Tibial artery (tissue), 4 donors: Measurements from ENCODE around the gene RNF220.

ENCODE experiments used
- DNase-seq, 2 donors: peaks; one replicate each; pipeline ENCODE4 v3.0.0-alpha.2; 2019
- H3K27ac ChIP-seq, 2 donors: fragments of 200-600 bp; sonication (generic) in 1 of 2; 1 replicate in 1 of 2; 2 replicates in 1 of 2; pipeline ENCODE4 v1.5.1; 2018 to 2019; ENCODE audit warnings: mild to moderate bottlenecking in 1 of 2
- H3K27me3 ChIP-seq, 2 donors: fragments of 200-600 bp; sonication (generic) in 1 of 2; one replicate each; pipeline versions ENCODE4 v1.5.1 to v1.6.0; 2016 to 2019
- H3K36me3 ChIP-seq, 3 donors: fragments of 200-600 bp; sonication (generic) in 2 of 3; one replicate each; pipeline ENCODE4 v1.5.1; 2016 to 2019; ENCODE audit warnings: mild to moderate bottlenecking in 2 of 3
- H3K4me1 ChIP-seq, 4 donors: fragments of 200-600 bp; sonication (generic) in 2 of 4; 1 replicate in 3 of 4; 2 replicates in 1 of 4; pipeline ENCODE4 v1.5.1; 2016 to 2019
- H3K4me3 ChIP-seq, 2 donors: fragments of 200-600 bp; sonication (generic) in 1 of 2; 1 replicate in 1 of 2; 2 replicates in 1 of 2; pipeline ENCODE4 v1.5.1; 2018 to 2019; ENCODE audit warnings: mild to moderate bottlenecking in 2 of 2
- H3K9me3 ChIP-seq, 3 donors: fragments of 200-600 bp; sonication (generic) in 1 of 3; one replicate each; pipeline ENCODE4 v1.5.1; 2016 to 2019
- intact Hi-C: fragments of 100-400 bp; cut with DNase I; formaldehyde crosslinking; loops from one replicate; pipeline ENCODE4 v1.15.0; 2023; ENCODE audit warnings: low total_unique reads
- TF ChIP-seq, protein P1 (sequence below), 2 experiments: fragments of 200-600 bp in 1 of 2; fragments of 450-650 bp in 1 of 2; IDR thresholded peaks; one replicate each; pipeline ENCODE4 v1.5.1; 2017 to 2019; ENCODE audit warnings: antibody characterized with exemption in 2 of 2, mild to moderate bottlenecking in 1 of 2, moderate library complexity in 1 of 2

The RNF220 gene

DNA sequence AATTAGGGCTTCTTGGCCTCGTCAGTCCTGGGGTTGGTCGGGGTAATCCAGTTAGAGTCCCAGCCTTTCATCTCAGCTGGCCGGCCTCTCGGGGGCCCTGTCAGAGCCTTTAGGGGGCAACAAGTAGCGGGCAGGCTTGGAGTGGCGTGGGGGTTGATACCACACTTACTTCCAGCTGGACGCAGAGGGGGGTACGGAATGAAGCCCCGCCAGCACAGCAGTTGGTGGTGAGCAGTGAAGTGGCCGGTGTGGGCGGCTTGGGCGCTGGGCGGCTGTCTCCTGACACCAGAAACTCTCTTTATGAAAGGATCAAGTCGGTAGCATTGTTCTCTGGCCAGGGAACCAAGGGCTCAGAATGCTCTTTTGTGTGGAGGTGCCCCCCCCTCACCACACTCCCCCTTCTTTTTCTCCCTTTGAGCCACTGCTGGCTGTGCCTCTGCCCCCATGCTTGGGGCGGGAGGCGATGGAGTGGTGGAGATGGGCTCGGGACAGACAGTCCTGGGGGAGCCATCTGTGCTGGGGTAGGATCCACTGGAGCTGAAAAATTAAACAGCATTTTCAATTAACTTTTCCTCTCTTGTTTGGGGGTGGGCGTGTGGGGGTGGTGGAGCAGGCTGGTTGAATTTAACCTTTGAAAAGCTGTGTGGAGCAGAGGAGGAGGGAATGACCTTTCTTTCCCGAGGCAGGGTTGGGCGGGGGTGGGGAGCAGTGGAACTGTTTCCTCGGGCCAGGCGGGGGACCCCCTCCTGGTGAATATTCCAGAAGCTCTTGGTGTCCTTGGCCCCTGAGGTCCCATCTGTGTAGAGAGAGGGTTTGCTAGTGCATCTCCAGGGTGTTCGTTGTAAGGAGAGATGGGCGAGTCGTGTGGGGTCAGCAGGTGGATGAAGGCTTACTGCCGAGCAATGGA, 102.7 kb downstream of the RNF220 start:
- no peaks in the 10 kb centered on the region for H3K4me1 ChIP-seq
- H3K36me3 ChIP-seq = no peaks in the 10 kb centered on the region
- no peaks in the 10 kb centered on the region for H3K9me3 ChIP-seq
- no peak overlapping the region for H3K4me3 ChIP-seq
- TF ChIP-seq, protein P1, sequence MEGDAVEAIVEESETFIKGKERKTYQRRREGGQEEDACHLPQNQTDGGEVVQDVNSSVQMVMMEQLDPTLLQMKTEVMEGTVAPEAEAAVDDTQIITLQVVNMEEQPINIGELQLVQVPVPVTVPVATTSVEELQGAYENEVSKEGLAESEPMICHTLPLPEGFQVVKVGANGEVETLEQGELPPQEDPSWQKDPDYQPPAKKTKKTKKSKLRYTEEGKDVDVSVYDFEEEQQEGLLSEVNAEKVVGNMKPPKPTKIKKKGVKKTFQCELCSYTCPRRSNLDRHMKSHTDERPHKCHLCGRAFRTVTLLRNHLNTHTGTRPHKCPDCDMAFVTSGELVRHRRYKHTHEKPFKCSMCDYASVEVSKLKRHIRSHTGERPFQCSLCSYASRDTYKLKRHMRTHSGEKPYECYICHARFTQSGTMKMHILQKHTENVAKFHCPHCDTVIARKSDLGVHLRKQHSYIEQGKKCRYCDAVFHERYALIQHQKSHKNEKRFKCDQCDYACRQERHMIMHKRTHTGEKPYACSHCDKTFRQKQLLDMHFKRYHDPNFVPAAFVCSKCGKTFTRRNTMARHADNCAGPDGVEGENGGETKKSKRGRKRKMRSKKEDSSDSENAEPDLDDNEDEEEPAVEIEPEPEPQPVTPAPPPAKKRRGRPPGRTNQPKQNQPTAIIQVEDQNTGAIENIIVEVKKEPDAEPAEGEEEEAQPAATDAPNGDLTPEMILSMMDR (IDR thresholded peaks at IDR 0.05) = no peak
- H3K27me3 ChIP-seq = peaks cover 0 to 58% of the 10 kb centered on the region in 2 donors
- no peak overlapping the region for H3K27ac ChIP-seq
- intact Hi-C loops = loop anchor here (10.0 kb wide), 1 partner anchor 83 kb away; no protein-coding TSS in a partner anchor
- no peak for DNase-seq

- no peak overlapping the region for H3K27ac ChIP-seq
- no peaks in the 10 kb centered on the region for H3K9me3 ChIP-seq
- H3K27me3 ChIP-seq = peaks cover 0 to 65% of the 10 kb centered on the region in 2 donors
- H3K4me1 ChIP-seq = no peaks in the 10 kb centered on the region
- TF ChIP-seq, protein P1 (IDR thresholded peaks at IDR 0.05) = no peak
- H3K4me3 ChIP-seq = no peak overlapping the region
- no peaks in the 10 kb centered on the region for H3K36me3 ChIP-seq
- DNase-seq = no peak
- intact Hi-C loops = loop anchor here (10.0 kb wide), 1 partner anchor 84 kb away; no protein-coding TSS in a partner anchor
Measured at GRCh38 chr1:44508397-44508745, 103.3 kb downstream of the RNF220 start.

DNA sequence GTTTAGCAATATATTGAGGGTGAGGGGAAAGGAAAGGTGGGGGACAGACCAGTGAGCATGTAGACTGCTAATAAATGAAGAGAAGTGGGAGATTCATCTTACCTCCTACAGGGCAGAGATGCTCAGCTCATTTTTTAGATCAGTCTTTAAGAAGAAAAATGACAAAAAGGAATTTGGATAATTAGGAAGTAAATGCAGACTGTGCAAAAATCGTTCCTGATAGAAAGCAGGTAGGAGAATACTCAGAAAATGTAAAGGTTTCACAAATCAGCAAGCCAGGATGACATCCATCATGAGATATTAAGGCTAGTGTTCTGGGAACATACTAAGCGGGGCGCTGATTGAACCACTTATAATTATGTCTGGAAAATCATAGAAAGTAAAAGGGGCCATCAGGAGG, 106.3 kb downstream of the RNF220 start:
- no peaks in the 10 kb centered on the region for H3K4me1 ChIP-seq
- H3K4me3 ChIP-seq = no peak overlapping the region
- no peak overlapping the region for H3K27ac ChIP-seq
- H3K27me3 ChIP-seq = peaks cover 0 to 63% of the 10 kb centered on the region in 2 donors
- no peaks in the 10 kb centered on the region for H3K9me3 ChIP-seq
- TF ChIP-seq, protein P1 (IDR thresholded peaks at IDR 0.05) = no peak
- intact Hi-C loops = no loop called here
- no peak for DNase-seq
- no peaks in the 10 kb centered on the region for H3K36me3 ChIP-seq

DNA sequence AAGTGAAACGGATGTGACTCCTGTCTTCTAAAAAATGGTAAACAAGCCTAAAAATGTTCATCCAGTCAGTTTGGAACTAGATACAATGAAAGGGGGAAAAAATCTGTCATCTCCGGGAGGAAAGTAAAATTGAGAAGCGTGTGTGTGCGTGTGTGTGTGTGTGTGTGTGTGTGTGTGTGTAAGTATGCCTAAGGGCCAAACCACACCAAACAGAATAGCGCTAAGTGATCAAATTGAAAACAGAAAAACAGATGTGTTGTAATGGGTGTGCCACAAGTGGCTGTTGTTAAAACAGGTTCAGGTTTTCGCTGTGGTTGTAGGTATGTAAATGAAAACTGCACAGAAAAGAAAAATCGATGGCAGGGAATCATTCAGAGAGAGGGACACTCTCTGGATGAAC, 106.7 kb downstream of the RNF220 start:
- H3K27ac ChIP-seq = no peak overlapping the region
- no peaks in the 10 kb centered on the region for H3K4me1 ChIP-seq
- no peaks in the 10 kb centered on the region for H3K9me3 ChIP-seq

GRCh38 chr1:44512313-44512885, 107.3 kb downstream of the RNF220 start:
- Histone ChIP-seq H3K27ac (no peak overlapping the region), H3K4me1 (no peaks in the 10 kb centered on the region), H3K9me3 (no peaks in the 10 kb centered on the region), H3K4me3 (no peak overlapping the region), H3K27me3 (peaks cover 0 to 53% of the 10 kb centered on the region in 2 donors), H3K36me3 (no peaks in the 10 kb centered on the region)
- intact Hi-C loops = no loop called here
- DNase-seq = no peak
- TF ChIP-seq, protein P1 (IDR thresholded peaks at IDR 0.05) = no peak

More for the DNA sequence above, 106.7 kb downstream of the RNF220 start:
- Histone ChIP-seq H3K36me3 (no peaks in the 10 kb centered on the region), H3K27me3 (peaks cover 0 to 60% of the 10 kb centered on the region in 2 donors), H3K4me3 (no peak overlapping the region)
- intact Hi-C loops = no loop called here
- TF ChIP-seq, protein P1 (IDR thresholded peaks at IDR 0.05) = no peak
- no peak for DNase-seq
